ENCODE results near the gene FAM120B.

GRCh38 chr6:170283212-170284081, 23.1 kb upstream of the FAM120B start:
- TF ChIP-seq POLR2AphosphoS5 (IDR thresholded peaks at IDR 0.05) (no peak), RAD21 (conservative IDR thresholded peaks at IDR 0.05) (no peak), EZH2 (IDR thresholded peaks at IDR 0.05; ENCODE audit: borderline replicate concordance, insufficient read depth, low read length, poor library complexity, severe bottlenecking) (no peak), CTCF (IDR thresholded peaks at IDR 0.05; ENCODE audit: poor library complexity, severe bottlenecking) (no peak), SMC3 (conservative IDR thresholded peaks at IDR 0.05; ENCODE audit: poor library complexity) (no peak)
